Measurements from ENCODE around the gene MED22.
"Not testable (repeated sequence)": the region's sequence is repeated elsewhere in the genome, so short reads cannot be mapped to it uniquely, and the experiment has no call there.

The MED22 gene

GRCh38 chr9:133354766-133355165 is 6.8 kb upstream of the MED22 start:
- no peak for DNase-seq

- DNase-seq, result no peak
Measured at GRCh38 chr9:133353548-133353947, 5.6 kb upstream of the MED22 start.

- no peak for DNase-seq
Measured at GRCh38 chr9:133352635-133353340, 4.9 kb upstream of the MED22 start.

- DNase-seq, result no peak
Measured at GRCh38 chr9:133351908-133352634, 4.1 kb upstream of the MED22 start.

GRCh38 chr9:133351526-133351907 is 3.6 kb upstream of the MED22 start:
- DNase-seq, result no peak

GRCh38 chr9:133349965-133350616 is 2.2 kb upstream of the MED22 start:
- no peak for DNase-seq

- DNase-seq, result no peak
Measured at GRCh38 chr9:133348718-133349573, 1.0 kb upstream of the MED22 start.

- no peak for DNase-seq
Measured at GRCh38 chr9:133347515-133347984, 381 bp downstream of the MED22 start.

- no peak for DNase-seq
Measured at GRCh38 chr9:133346021-133346785, 1.7 kb downstream of the MED22 start.

GRCh38 chr9:133345596-133345995 is 2.3 kb downstream of the MED22 start:
- no peak for DNase-seq

GRCh38 chr9:133344979-133345378 is 3.0 kb downstream of the MED22 start:
- DNase-seq, result no peak

- no peak for DNase-seq
Measured at GRCh38 chr9:133344071-133344470, 3.9 kb downstream of the MED22 start.

- DNase-seq, result no peak
Measured at GRCh38 chr9:133342570-133342969, 5.4 kb downstream of the MED22 start.

GRCh38 chr9:133342069-133342406 is 5.9 kb downstream of the MED22 start:
- DNase-seq, result no peak

GRCh38 chr9:133341369-133342068 is 6.4 kb downstream of the MED22 start:
- DNase-seq, result no peak

- no peak for DNase-seq
Measured at GRCh38 chr9:133340916-133341315, 7.0 kb downstream of the MED22 start.

GRCh38 chr9:133340256-133340655 is 7.7 kb downstream of the MED22 start:
- no peak for DNase-seq

GRCh38 chr9:133339641-133340040 is 8.3 kb downstream of the MED22 start:
- DNase-seq, result no peak

GRCh38 chr9:133335924-133336811 is 11.8 kb downstream of the MED22 start, which contains the start of gene SURF6:
Gene SURF6 (minus strand): TSS chr9:133336188. CDS start chr9:133336132, 56 bp downstream.
- DNase-seq, result peak; percentile 87

- not testable (repeated sequence) for DNase-seq
Measured at GRCh38 chr9:133334888-133335287, 13.0 kb downstream of the MED22 start.
